D721Med (cell line): ENCODE results near the gene DNAH5.
A peak's percentile ranks its signal among the peaks of the same experiment; 100 is the strongest.

ENCODE experiments used
- DNase-seq: peaks from one replicate; pipeline ENCODE4 v3.0.0; 2011; ENCODE audit warnings: low spot score; ENCODE audit not compliant: insufficient read length
- FAIRE-seq: peaks from 2 replicates; lab custom pipeline; 2011; peaks lifted over from hg19 to GRCh38; lab: Jason Lieb, UNC
- CTCF ChIP-seq: IDR thresholded peaks from 2 replicates; pipeline ENCODE4 v1.5.1; 2012; ENCODE audit warnings: mild to moderate bottlenecking, control low read depth; ENCODE audit not compliant: insufficient read depth; ENCODE audit errors: missing control alignments

DNAH5 gene

GRCh38 chr5:13909271-13909670 lies 35.2 kb downstream of the DNAH5 start:
- DNase-seq (no peak), FAIRE-seq (no peak)
- no peak for TF ChIP-seq CTCF

- FAIRE-seq (no peak), DNase-seq (no peak)
- no peak for TF ChIP-seq CTCF
Measured at GRCh38 chr5:13898569-13898968, 45.9 kb downstream of the DNAH5 start.

- DNase-seq (no peak), FAIRE-seq (no peak)
- no peak for TF ChIP-seq CTCF
Measured at GRCh38 chr5:13878357-13878756, 66.1 kb downstream of the DNAH5 start.

GRCh38 chr5:13866792-13867191 lies 77.7 kb downstream of the DNAH5 start:
- DNase-seq (no peak), FAIRE-seq (no peak)
- TF ChIP-seq CTCF, result no peak

- FAIRE-seq (no peak), DNase-seq (no peak)
- no peak for TF ChIP-seq CTCF
Measured at GRCh38 chr5:13865312-13865711, 79.2 kb downstream of the DNAH5 start.

- FAIRE-seq (no peak), DNase-seq (no peak)
- no peak for TF ChIP-seq CTCF
Measured at GRCh38 chr5:13860146-13860545, 84.3 kb downstream of the DNAH5 start.

- TF ChIP-seq CTCF, result no peak
- FAIRE-seq (peak; percentile 56), DNase-seq (no peak)
Measured at GRCh38 chr5:13859270-13860065, 85.0 kb downstream of the DNAH5 start.
